ENCODE results near the gene CLIC3.
"Not testable (repeated sequence)": the region's sequence is repeated elsewhere in the genome, so short reads cannot be mapped to it uniquely, and the experiment has no call there.

DNA sequence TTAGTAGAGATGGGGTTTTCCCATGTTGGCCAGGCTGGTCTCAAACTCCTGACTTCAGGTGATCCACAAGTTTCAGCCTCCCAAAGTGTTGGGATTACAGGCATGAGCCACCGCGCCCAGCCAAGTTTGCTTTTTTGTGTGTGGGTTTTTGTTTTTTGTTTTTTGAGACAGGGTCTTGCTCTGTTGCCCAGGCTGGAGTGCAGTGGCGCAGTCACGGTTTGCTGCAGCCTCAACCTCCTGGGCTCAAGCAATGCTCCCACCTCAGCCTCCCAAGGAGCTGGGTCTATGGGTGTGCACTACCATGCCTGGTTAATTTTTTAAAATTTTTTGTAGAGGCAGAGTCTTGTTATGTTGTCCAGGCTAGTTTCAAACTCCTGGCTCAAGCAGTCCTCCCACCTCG is 37.1 kb upstream of the CLIC3 start:
- TF ChIP-seq, protein P1, sequence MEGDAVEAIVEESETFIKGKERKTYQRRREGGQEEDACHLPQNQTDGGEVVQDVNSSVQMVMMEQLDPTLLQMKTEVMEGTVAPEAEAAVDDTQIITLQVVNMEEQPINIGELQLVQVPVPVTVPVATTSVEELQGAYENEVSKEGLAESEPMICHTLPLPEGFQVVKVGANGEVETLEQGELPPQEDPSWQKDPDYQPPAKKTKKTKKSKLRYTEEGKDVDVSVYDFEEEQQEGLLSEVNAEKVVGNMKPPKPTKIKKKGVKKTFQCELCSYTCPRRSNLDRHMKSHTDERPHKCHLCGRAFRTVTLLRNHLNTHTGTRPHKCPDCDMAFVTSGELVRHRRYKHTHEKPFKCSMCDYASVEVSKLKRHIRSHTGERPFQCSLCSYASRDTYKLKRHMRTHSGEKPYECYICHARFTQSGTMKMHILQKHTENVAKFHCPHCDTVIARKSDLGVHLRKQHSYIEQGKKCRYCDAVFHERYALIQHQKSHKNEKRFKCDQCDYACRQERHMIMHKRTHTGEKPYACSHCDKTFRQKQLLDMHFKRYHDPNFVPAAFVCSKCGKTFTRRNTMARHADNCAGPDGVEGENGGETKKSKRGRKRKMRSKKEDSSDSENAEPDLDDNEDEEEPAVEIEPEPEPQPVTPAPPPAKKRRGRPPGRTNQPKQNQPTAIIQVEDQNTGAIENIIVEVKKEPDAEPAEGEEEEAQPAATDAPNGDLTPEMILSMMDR (conservative IDR thresholded peaks at IDR 0.05): not testable (repeated sequence)
- TF ChIP-seq EZH2 (IDR thresholded peaks at IDR 0.05; ENCODE audit: low read depth): not testable (repeated sequence)
